ENCODE measurements around the gene EPOP. TPM values are rescaled to one million over a fixed set of nuclear protein-coding genes. Genes with fewer than 3 reads are reported as not detected.

The EPOP gene
- total and polyA plus RNA-seq, 2 of the 13 experiments (the other 11 are each of a cell fraction or from before 2014, with no cell fraction given) = 14.7 to 37.8 TPM

GRCh38 chr17:38674014-38674748 is 576 bp downstream of the EPOP start (continued):
- TF ChIP-seq FOXK1 (CRISPR knock-in tag; IDR thresholded peaks at IDR 0.05; ENCODE audit: borderline replicate concordance, low read depth) = no peak
- TF ChIP-seq ZNF253 (CRISPR knock-in tag; IDR thresholded peaks at IDR 0.05; ENCODE audit: borderline replicate concordance) = no peak
- no peak for TF ChIP-seq REST (IDR thresholded peaks at IDR 0.05; ENCODE audit: borderline replicate concordance in 1 of 2, low read depth in 1 of 2, low read length in 2 of 2)
- no peak for TF ChIP-seq SETDB1 (CRISPR knock-in tag; IDR thresholded peaks at IDR 0.05; ENCODE audit: borderline replicate concordance)
- no peak for TF ChIP-seq NFATC3 (CRISPR knock-in tag; IDR thresholded peaks at IDR 0.05)
- no peak for TF ChIP-seq GMEB1 (CRISPR knock-in tag; IDR thresholded peaks at IDR 0.05; ENCODE audit: borderline replicate concordance)
- TF ChIP-seq TFDP2 (CRISPR knock-in tag; IDR thresholded peaks at IDR 0.05) = no peak
- no peak for TF ChIP-seq IKZF4 (CRISPR knock-in tag; IDR thresholded peaks at IDR 0.05; ENCODE audit: borderline replicate concordance, low read depth, not compliant biosample characterization)
- no peak for TF ChIP-seq KLF13 (CRISPR knock-in tag; IDR thresholded peaks at IDR 0.05)
- TF ChIP-seq ASH2L (IDR thresholded peaks at IDR 0.05; ENCODE audit: insufficient read length, low read depth, low read length) = peak; percentile 37
- no peak for TF ChIP-seq FUBP1 (CRISPR knock-in tag; IDR thresholded peaks at IDR 0.05; ENCODE audit: borderline replicate concordance)
- no peak for TF ChIP-seq SNAPC5 (CRISPR knock-in tag; IDR thresholded peaks at IDR 0.05; ENCODE audit: borderline replicate concordance)
- no peak for TF ChIP-seq ZNF460 (CRISPR knock-in tag; IDR thresholded peaks at IDR 0.05; ENCODE audit: borderline replicate concordance)
- no peak; the same call in 1 of the 2 replicates for TF ChIP-seq TBX2 (CRISPR knock-in tag; IDR thresholded peaks at IDR 0.05; ENCODE audit: borderline replicate concordance)
- TF ChIP-seq ZFP37 (CRISPR knock-in tag; IDR thresholded peaks at IDR 0.05; ENCODE audit: borderline replicate concordance) = no peak
- TF ChIP-seq RFX3 (CRISPR knock-in tag; IDR thresholded peaks at IDR 0.05) = no peak
- no peak for TF ChIP-seq ZNF232 (CRISPR knock-in tag; IDR thresholded peaks at IDR 0.05; ENCODE audit: borderline replicate concordance)
- TF ChIP-seq HES4 (CRISPR knock-in tag; IDR thresholded peaks at IDR 0.05; ENCODE audit: borderline replicate concordance) = peak; percentile 77
- no peak for TF ChIP-seq NR2C2 (CRISPR knock-in tag; IDR thresholded peaks at IDR 0.05; ENCODE audit: borderline replicate concordance)
- no peak; the same call in 1 of the 2 replicates for TF ChIP-seq ZNF451 (CRISPR knock-in tag; IDR thresholded peaks at IDR 0.05)
